Superior temporal gyrus (tissue), 1 donor: ENCODE measurements around the gene B9D1.

Source experiments
- DNase-seq: peaks from one replicate; pipeline ENCODE4 v3.0.0-alpha.2; 2016; ENCODE audit errors: extremely low spot score

Gene B9D1

GRCh38 chr17:19319771-19320505 lies 42.6 kb downstream of the B9D1 start:
- no peak for DNase-seq

GRCh38 chr17:19318611-19319010 lies 43.9 kb downstream of the B9D1 start:
- no peak for DNase-seq

GRCh38 chr17:19317359-19318095 lies 45.0 kb downstream of the B9D1 start:
- DNase-seq = peak; percentile 89

GRCh38 chr17:19316761-19317358 lies 45.7 kb downstream of the B9D1 start:
- DNase-seq = no peak

GRCh38 chr17:19315104-19315503 lies 47.4 kb downstream of the B9D1 start:
- no peak for DNase-seq

- no peak for DNase-seq
These were observed 48.5 kb downstream of the B9D1 start for GRCh38 chr17:19313746-19314651.

- no peak for DNase-seq
These were observed 49.3 kb downstream of the B9D1 start for GRCh38 chr17:19313066-19313745.

GRCh38 chr17:19312406-19312805 lies 50.1 kb downstream of the B9D1 start:
- no peak for DNase-seq

- DNase-seq = no peak
These were observed 50.9 kb downstream of the B9D1 start for GRCh38 chr17:19311421-19312215.

GRCh38 chr17:19311016-19311415 lies 51.5 kb downstream of the B9D1 start:
- no peak for DNase-seq

GRCh38 chr17:19310151-19310550 lies 52.4 kb downstream of the B9D1 start:
- no peak for DNase-seq

- no peak for DNase-seq
These were observed 52.8 kb downstream of the B9D1 start for GRCh38 chr17:19309701-19310100.

- no peak for DNase-seq
These were observed 54.1 kb downstream of the B9D1 start for GRCh38 chr17:19308398-19308797.

- DNase-seq = no peak
These were observed 55.0 kb downstream of the B9D1 start for GRCh38 chr17:19307521-19307920.

- DNase-seq = peak; percentile 98
These were observed 56.1 kb downstream of the B9D1 start for GRCh38 chr17:19306160-19307111.

GRCh38 chr17:19305761-19306159 lies 56.8 kb downstream of the B9D1 start:
- DNase-seq = no peak

- peak; percentile 50 for DNase-seq
These were observed 57.3 kb downstream of the B9D1 start for GRCh38 chr17:19305256-19305655.

- DNase-seq = no peak
These were observed 57.8 kb downstream of the B9D1 start for GRCh38 chr17:19304751-19305150.

- no peak for DNase-seq
These were observed 58.3 kb downstream of the B9D1 start for GRCh38 chr17:19304209-19304608.
